ENCODE data around the gene CEP350. TPM values are rescaled to one million over a fixed set of nuclear protein-coding genes. Genes with fewer than 3 reads are reported as not detected.

Gene CEP350
- polyA plus RNA-seq, 1 of the 3 experiments (the other 2 are of a cell fraction), result 2.9 TPM

DNA sequence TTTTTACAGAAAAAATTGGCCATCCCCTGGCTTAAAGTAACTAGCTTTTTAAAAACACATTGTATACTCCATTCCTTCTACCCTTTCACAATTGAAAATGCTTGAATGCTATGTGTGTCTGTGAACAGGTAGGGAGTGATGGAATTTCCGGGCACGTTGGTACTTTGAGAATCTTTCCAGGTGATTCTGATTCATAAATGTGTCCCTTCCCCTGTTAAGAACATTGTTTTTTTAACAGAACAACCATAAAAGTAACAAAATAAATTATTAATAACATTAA is 142.7 kb downstream of the CEP350 start:
- no peak for TF ChIP-seq REST (IDR thresholded peaks at IDR 0.05; ENCODE audit: low read depth, low read length)
- no peak for TF ChIP-seq JUND (IDR thresholded peaks at IDR 0.05)
- no peak for TF ChIP-seq MXI1 (IDR thresholded peaks at IDR 0.05; ENCODE audit: low read depth, low read length)
- TF ChIP-seq GATA2 (CRISPR knock-in tag; IDR thresholded peaks at IDR 0.05), result no peak
- no peak for TF ChIP-seq IRF3 (IDR thresholded peaks at IDR 0.05; ENCODE audit: low read depth, low read length)
- TF ChIP-seq MAX (IDR thresholded peaks at IDR 0.05; ENCODE audit: low read depth), result no peak
- no peak for TF ChIP-seq TAF1 (IDR thresholded peaks at IDR 0.05; ENCODE audit: borderline replicate concordance, low read depth, low read length)
- no peak for TF ChIP-seq NFIC (IDR thresholded peaks at IDR 0.05; ENCODE audit: borderline replicate concordance)
- no peak for TF ChIP-seq NRF1 (IDR thresholded peaks at IDR 0.05; ENCODE audit: low read depth, low read length)
- no peak for TF ChIP-seq ELF1 (IDR thresholded peaks at IDR 0.05)
- no peak for TF ChIP-seq TCF12 (IDR thresholded peaks at IDR 0.05)
- TF ChIP-seq SIN3A (IDR thresholded peaks at IDR 0.05; ENCODE audit: borderline replicate concordance, low read depth, low read length), result no peak
- no peak for TF ChIP-seq ZBTB33 (IDR thresholded peaks at IDR 0.05; ENCODE audit: borderline replicate concordance, low read depth)
- TF ChIP-seq, protein P1, sequence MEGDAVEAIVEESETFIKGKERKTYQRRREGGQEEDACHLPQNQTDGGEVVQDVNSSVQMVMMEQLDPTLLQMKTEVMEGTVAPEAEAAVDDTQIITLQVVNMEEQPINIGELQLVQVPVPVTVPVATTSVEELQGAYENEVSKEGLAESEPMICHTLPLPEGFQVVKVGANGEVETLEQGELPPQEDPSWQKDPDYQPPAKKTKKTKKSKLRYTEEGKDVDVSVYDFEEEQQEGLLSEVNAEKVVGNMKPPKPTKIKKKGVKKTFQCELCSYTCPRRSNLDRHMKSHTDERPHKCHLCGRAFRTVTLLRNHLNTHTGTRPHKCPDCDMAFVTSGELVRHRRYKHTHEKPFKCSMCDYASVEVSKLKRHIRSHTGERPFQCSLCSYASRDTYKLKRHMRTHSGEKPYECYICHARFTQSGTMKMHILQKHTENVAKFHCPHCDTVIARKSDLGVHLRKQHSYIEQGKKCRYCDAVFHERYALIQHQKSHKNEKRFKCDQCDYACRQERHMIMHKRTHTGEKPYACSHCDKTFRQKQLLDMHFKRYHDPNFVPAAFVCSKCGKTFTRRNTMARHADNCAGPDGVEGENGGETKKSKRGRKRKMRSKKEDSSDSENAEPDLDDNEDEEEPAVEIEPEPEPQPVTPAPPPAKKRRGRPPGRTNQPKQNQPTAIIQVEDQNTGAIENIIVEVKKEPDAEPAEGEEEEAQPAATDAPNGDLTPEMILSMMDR (IDR thresholded peaks at IDR 0.05), result no peak
- TF ChIP-seq RFX5 (IDR thresholded peaks at IDR 0.05; ENCODE audit: low read length), result no peak
- no peak for TF ChIP-seq EZH2phosphoT487 (IDR thresholded peaks at IDR 0.05; ENCODE audit: borderline replicate concordance, low read depth)
- TF ChIP-seq MEF2A (IDR thresholded peaks at IDR 0.05; ENCODE audit: borderline replicate concordance, low read depth), result no peak
- TF ChIP-seq FOXJ3 (CRISPR knock-in tag; IDR thresholded peaks at IDR 0.05), result no peak
- Histone ChIP-seq H3F3A (replicated peaks; ENCODE audit: insufficient read depth) (peaks cover 4% of the 10 kb centered on the region), H3K36me3 (replicated peaks in 1 of 2; ENCODE audit: control insufficient read depth in 1 of 2, insufficient read depth in 2 of 2, low read length in 1 of 2) (peaks cover 70 to 76% of the 10 kb centered on the region in 2 experiments), H3K4me3 (ENCODE audit: low read depth in 2 of 2, low read length in 1 of 2) (no peak overlapping the region), H3K79me2 (ENCODE audit: insufficient read depth) (no peaks in the 10 kb centered on the region), H3K9me3 (no peaks in the 10 kb centered on the region), H3K4me2 (no peak overlapping the region), H3K9ac (no peak overlapping the region), H3K27ac (ENCODE audit: low read depth in 2 of 2, low read length in 1 of 2) (no peak overlapping the region), H3K4me1 (ENCODE audit: control insufficient read depth in 1 of 2, insufficient read depth in 2 of 2, low read depth in 1 of 2, low read length in 1 of 2) (peaks cover 0 to 6% of the 10 kb centered on the region in 2 experiments; a peak in 1 of 4 replicates), H3K9me2 (no peaks in the 10 kb centered on the region), H4K20me1 (ENCODE audit: insufficient read depth) (no peaks in the 10 kb centered on the region), H3K27me3 (ENCODE audit: insufficient read depth) (no peaks in the 10 kb centered on the region), H2AFZ (ENCODE audit: low read depth) (no peak overlapping the region)
- no peak for DNase-seq
- POLR2A ChIA-PET, result no interaction called here
- CTCF ChIA-PET, result no interaction called here
- WGBS (ENCODE audit: low lambda C conversion rate), result 95% methylated on average over 2 of the region's 2 CpGs

All from SK-N-SH (cell line).